SHP77 treated with DMSO at 0.1 percent for 48 hours (cell line): ENCODE measurements around the gene MAGI2.

Experiments used
- DNase-seq: peaks from one replicate; lab custom pipeline; 2025; lab: John Stamatoyannopoulos, UW

The MAGI2 gene

GRCh38 chr7:78924581-78924980 is 528.9 kb downstream of the MAGI2 start:
- peak; percentile 3 for DNase-seq

DNA sequence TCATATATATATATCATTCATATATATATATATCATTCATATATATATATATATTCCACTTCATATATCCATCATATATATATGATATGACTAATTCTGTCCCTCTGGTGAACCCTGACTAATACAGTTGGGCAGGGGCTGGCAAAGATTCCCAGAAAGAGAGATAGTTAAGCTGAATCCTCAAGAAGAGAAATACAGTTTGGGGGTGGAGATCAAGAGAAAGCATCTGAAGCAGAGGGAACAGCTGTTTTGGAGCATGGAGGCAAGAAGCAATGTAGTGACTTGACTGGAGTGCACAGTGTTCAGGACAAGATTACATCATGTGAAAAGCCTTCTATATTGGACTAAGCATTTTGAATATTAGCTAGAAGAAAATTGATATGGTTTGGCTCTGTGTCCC is 540.7 kb downstream of the MAGI2 start:
- DNase-seq: no peak

- no peak for DNase-seq
These were observed 546.7 kb downstream of the MAGI2 start for GRCh38 chr7:78906735-78907134.

GRCh38 chr7:78905436-78905835 is 548.0 kb downstream of the MAGI2 start:
- no peak for DNase-seq

- DNase-seq: no peak
These were observed 548.5 kb downstream of the MAGI2 start for GRCh38 chr7:78904983-78905382.

DNA sequence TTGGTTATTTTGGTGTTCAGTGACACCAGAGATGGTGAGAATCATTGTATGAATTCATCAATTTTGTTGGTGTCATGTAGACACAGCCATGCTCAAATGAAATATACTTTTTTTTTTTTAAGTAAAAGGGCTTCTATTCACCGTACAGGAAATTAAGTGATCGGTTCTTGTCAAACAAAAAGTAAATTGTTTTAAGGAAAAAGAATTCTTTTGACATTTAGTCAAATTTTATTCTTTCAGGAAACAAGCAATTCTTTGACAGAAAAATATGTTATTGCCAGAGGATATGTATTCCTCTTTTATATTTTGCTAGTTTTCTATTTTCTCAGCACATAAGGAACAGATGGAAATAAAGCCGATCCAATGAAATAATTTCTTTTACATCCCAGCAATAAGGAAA is 551.9 kb downstream of the MAGI2 start:
- no peak for DNase-seq

DNA sequence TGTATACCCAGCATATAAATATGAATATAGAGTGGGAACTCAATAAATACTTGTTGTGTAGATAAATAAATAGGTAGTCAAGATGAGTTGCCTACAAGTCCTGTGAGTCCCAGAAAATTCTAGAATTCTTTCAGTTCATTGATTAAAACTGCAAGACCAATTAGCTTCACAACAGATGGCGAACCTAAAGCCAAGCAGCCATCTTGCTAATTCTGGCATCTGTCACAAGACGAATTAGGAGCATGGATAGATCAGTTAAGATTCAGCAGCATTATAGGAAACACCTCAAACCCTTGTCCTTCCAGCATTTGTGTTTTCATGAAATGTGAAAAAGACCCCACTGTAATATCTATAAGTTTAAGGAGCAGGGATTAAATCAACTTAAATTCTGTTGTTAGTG is 552.7 kb downstream of the MAGI2 start:
- DNase-seq: no peak

DNA sequence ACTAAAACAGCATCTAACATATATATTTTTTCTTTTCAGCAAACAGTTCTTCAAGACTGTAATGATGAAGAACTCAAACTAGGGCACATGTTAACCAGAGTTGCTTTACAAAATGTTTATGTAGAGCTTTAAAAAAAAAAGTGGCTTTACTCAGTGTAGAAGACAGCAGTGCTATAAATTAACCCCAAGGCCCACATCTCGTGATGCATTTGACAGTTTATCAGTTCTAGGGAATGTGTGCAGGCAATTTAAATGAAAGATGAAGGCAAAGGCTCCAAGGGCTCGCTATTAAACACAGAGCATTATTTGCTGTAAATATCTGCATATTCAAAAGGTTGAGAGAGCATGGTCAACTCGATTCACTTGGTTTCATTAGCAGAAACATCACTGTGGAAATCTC is 558.1 kb downstream of the MAGI2 start:
- DNase-seq: no peak

DNA sequence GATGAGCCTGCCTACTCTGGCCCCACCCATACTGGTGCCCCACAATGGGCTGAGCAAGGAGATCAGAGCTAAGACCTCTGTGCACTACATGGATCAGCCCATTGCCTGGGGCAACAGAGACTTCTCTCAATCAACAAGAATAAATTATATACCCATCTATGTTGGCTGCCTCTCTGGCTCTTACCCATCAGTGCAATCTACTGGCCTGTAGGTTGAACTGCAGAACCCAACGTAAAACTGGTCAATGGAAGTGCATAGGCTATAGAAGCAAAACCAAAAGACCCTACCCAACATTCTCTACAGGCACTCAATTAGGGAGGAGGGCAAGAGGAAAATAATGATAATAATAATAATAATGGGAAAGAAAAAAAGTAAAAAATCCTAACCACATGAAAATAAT is 574.3 kb downstream of the MAGI2 start:
- no peak for DNase-seq

DNA sequence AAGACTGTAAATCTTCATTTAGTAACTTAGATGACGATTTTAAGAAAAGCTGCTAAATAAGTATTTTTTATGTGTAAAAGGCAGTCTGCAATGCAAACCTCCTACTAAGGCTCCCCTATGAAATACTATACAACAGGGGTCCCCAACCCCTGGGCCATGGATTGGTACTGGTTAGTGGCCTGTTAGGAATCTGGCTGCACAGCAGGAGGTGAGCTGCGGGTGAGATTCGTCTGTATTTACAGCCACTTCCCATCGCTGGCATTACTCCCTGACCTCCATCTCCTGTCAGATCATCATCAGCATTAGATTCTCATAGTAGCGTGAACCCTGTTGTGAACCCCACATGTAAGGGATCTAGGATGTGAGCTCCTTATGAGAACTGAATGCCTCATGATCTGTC is 580.4 kb downstream of the MAGI2 start:
- no peak for DNase-seq

GRCh38 chr7:78864339-78864738 is 589.1 kb downstream of the MAGI2 start:
- DNase-seq: no peak

GRCh38 chr7:78863281-78863680 is 590.2 kb downstream of the MAGI2 start:
- DNase-seq: no peak

- DNase-seq: no peak
These were observed 591.0 kb downstream of the MAGI2 start for GRCh38 chr7:78862411-78862900.

GRCh38 chr7:78852951-78853350 is 600.5 kb downstream of the MAGI2 start:
- DNase-seq: no peak

- no peak for DNase-seq
These were observed 603.2 kb downstream of the MAGI2 start for GRCh38 chr7:78850093-78850740.

DNA sequence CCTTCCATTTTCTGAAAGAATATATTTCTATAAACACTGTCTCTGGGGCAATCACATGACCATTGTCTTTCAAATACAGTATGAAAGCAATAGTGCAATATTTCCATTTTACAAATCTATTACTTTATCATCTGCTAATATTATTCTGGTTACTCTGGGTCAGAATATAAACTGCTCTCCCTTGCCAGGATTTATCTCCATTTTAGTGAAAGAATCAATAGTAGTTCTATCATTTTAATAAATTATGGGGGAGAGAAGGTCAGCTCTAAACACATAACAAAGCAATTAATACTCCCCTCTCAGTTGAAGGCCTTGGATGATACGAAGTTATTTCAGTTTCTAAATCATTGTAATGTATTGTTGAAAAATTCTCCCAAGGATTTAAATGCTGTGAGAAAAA is 608.3 kb downstream of the MAGI2 start:
- DNase-seq: no peak

DNA sequence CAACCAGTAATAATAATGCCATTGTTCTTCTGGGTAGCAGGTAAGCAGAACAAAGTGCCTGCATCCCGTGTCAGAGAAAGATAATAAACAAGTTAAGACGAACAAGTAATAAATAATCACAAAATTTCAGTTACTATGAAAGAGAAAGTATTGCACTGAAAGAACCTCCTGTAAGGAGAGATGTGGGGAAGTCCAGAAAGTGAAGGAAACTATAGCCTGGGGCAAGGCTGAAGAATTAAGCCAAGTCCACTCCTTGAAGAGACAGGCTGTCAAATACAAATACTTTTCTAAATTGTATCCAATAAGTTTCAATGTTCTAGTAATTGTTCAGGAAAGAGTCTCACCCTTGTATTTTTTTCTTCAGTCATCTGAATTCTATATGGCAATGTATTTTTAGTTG is 611.4 kb downstream of the MAGI2 start:
- no peak for DNase-seq

- no peak for DNase-seq
These were observed 617.6 kb downstream of the MAGI2 start for GRCh38 chr7:78835897-78836296.

DNA sequence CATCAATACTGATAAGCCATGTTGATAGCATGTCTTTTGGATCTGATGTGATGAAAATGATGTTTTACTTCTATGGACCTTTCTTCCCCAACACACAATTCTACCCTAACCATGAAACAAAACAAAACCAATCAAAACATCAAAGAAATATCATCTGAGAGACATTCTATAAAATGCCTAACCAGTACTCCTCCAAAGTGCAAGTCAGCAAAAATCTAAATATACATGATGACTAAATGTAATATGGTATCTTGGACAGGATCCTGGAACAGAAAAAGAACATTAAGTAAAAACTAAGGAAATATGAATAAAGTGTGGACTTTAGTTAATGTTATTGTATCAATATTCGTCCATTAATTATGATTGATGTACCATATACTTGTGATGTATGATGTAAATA is 625.1 kb downstream of the MAGI2 start:
- DNase-seq: no peak

- no peak for DNase-seq
These were observed 649.9 kb downstream of the MAGI2 start for GRCh38 chr7:78803501-78804127.

- no peak for DNase-seq
These were observed 659.4 kb downstream of the MAGI2 start for GRCh38 chr7:78794101-78794500.

GRCh38 chr7:78792624-78793023 is 660.8 kb downstream of the MAGI2 start:
- no peak for DNase-seq

DNA sequence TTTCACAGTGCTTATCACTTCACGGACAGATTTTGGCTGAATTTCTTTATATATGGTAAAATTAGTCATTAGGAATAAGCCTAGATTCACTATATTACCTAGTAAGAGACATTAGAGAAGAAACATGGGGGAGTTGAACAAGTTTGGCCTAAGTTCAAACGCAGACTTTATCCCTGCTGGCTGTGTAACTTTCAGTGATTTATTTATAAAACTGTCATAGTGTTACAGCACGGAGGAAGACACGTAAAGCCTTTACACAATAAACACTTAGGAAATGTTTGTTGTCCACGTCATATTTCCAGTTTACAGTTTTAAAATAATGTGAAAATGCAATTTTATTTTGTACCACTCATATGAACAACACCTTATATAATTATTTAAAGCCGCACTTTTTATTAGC is 661.5 kb downstream of the MAGI2 start:
- no peak for DNase-seq

GRCh38 chr7:78788464-78788863 is 665.0 kb downstream of the MAGI2 start:
- DNase-seq: no peak
